HT1080 (cell line): ENCODE measurements around the gene IL37. TPM values are rescaled to one million over a fixed set of nuclear protein-coding genes. Genes with fewer than 3 reads are reported as not detected.
"Not testable (repeated sequence)": the region's sequence is repeated elsewhere in the genome, so short reads cannot be mapped to it uniquely, and the experiment has no call there.

Source experiments
- DNase-seq: peaks from one replicate; pipeline ENCODE4 v3.0.0-alpha.2; 2015; ENCODE audit warnings: low read depth
- total RNA-seq: library from RNA; depleted of rRNA; stranded (reverse); fragments of >200 nt; shearing (Covaris generic); gene quantifications from 2 replicates; pipeline ENCODE4 v1.2.3, GENCODE V29; 2014

The IL37 gene
- total RNA-seq, 1 experiment from 2014 or later = not detected

GRCh38 chr2:112887964-112888749 lies 22.8 kb upstream of the IL37 start:
- DNase-seq = no peak

GRCh38 chr2:112889976-112890375 lies 21.0 kb upstream of the IL37 start:
- DNase-seq = no peak

DNA sequence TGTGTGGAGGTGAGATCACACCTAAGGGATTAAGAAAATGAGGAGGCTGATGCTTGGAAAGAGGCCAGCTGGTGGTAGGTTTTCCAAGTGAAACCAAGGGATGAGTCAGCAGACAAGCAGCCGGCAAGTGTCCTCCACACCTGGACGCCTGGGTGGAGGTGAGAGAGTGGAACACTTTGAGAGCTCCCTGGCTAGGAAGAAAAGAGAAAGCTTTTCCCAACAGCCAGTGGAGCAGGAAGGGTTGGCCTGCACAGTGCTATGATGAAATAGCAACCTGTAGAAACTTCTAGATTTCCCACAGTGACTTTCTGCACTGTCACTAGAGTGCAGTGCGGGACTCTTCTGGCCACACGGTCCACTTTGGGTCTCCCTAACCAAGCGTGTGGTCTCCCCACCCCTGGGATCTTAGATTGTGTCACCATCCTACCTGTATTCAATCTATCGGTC lies 19.6 kb upstream of the IL37 start:
- peak; percentile 35 for DNase-seq

GRCh38 chr2:112893752-112894151 lies 17.2 kb upstream of the IL37 start:
- DNase-seq = no peak

- no peak for DNase-seq
Observed at GRCh38 chr2:112896909-112897623, 13.9 kb upstream of the IL37 start.

GRCh38 chr2:112897624-112897978 lies 13.4 kb upstream of the IL37 start:
- no peak for DNase-seq

GRCh38 chr2:112901431-112902065 lies 9.4 kb upstream of the IL37 start:
- DNase-seq = not testable (repeated sequence)

DNA sequence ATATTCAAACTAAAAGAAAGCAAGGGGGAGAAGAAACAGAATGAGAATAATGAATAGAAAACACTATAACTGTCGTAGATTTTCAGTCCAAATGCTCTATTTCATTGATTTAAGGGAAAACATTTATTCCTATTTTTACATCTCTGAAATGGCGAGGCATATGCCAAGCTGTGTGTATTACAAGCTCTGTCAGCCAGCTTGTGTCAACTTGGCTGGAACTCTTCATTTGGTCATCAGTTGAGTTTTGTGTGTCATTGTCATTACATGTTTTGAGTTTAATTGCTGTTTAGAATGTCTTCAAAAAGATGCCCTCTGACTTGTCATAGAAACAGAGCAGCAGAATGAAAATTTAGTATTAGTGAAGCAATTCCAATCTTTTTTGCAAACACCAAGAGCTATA lies 8.1 kb upstream of the IL37 start:
- DNase-seq = no peak

- no peak for DNase-seq
Observed at GRCh38 chr2:112904883-112905282, 6.1 kb upstream of the IL37 start.

- no peak for DNase-seq
Observed at GRCh38 chr2:112906276-112906675, 4.7 kb upstream of the IL37 start.

DNA sequence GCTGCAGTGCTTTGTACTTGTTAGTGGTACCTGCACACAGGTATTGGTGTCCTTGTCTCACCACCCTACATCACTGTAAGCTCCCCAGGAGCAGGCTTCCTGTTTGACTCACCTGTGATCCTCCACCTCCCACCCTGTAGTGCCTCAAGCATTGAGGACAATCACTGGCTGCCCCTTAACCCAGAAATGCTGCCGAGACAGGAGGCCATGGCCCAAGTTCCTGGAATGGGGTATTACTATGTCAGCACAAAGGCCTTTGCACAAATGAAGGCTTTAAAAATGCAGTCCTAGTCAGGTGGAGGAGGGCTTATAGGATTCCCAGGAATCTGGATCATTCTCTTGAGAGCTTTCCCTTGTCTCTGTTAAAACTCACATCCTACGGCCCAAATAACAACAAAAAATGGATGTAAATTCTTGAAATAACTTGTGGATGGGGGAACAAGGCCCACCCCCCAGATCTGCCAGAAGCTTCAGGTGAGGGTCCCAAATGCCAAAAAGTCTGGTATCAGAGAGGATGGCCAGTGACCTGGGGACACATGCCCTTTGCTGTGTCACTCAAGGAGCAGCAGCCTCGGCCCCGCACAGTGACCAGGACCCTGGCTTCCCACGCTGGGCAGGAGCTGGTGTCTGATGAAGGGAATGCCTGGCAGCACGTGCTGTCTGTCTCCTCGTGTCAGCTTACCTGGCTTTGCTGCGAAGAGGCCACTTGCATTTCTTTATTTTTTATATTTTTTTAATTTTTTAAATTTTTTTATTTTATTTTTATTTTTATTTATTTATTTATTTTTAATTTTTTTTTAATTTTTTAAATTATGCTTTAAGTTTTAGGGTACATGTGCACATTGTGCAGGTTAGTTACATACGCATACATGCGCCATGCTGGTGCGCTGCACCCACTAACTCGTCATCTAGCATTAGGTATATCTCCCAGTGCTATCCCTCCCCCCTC lies 3.7 kb upstream of the IL37 start:
- no peak for DNase-seq

GRCh38 chr2:112908559-112908958 lies 2.4 kb upstream of the IL37 start:
- not testable (repeated sequence) for DNase-seq

DNA sequence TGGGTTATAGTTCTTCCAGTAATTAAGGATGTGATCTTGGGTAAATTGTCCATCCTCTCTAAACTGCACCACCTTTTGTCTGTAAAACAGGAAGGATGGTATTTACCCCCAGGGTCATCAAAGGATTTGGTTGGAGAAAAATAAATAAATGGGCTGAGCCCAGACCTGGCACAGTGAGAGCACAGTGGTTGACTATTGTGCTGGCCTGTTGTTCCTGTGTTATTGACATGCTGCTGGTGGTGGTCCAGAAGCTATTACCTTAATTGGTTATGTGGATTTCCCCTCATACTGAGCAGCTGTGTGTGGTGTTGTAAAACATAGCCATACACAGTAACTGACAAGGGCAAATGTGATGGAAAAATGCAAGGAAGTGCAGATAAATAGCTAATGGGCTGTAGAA lies 746 bp upstream of the IL37 start:
- no peak for DNase-seq

GRCh38 chr2:112912403-112912802 lies 1.4 kb downstream of the IL37 start:
- DNase-seq = no peak

- DNase-seq = no peak
Observed at GRCh38 chr2:112915300-112916144, 4.6 kb downstream of the IL37 start.

GRCh38 chr2:112916145-112916571 lies 5.2 kb downstream of the IL37 start:
- no peak for DNase-seq

DNA sequence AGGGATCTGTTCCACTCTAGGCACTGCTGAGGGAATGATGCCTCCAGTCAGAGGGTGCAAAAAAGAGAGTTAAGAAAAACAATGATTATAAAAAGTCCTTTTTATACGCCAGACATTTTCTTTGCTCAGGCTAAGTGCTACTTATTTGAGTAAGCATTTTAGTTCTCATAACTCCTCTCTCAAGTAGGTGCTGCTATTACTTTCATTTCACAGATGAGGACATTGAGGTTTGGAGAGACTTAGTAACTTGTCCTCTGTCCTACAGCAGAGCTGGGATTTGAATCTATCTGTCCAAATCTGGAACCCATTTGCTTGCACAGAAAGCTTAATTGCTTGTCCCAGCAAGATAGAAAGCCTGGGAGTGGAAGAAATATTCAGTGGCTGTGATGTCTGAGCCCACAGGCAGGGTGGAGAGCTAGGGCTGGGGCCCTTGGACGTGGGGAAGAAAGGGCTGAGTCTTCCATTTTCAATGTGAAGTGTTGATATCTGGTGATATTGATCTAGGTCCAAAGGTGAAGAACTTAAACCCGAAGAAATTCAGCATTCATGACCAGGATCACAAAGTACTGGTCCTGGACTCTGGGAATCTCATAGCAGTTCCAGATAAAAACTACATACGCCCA lies 5.8 kb downstream of the IL37 start:
- no peak for DNase-seq

DNA sequence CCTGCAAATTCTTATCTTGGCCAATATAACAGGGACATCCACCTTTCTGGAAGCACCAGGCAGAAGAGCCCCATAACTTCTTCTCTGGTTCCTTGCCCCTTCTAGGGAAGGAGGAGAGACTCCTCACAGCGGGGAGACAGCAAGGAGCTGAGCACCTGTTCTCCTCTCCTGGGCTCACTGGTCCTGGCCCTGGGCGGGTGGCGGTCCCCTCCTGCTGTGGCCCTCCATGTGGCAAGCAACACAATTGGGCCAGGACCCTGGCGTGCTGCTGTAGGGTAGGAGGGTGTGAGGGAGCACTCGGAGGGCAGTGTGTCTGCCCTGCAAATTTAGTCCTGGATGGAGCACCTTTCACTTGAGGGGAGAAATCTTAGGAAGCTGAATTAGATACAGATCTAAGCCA lies 6.9 kb downstream of the IL37 start:
- no peak for DNase-seq

- no peak for DNase-seq
Observed at GRCh38 chr2:112918256-112918655, 7.3 kb downstream of the IL37 start.

DNA sequence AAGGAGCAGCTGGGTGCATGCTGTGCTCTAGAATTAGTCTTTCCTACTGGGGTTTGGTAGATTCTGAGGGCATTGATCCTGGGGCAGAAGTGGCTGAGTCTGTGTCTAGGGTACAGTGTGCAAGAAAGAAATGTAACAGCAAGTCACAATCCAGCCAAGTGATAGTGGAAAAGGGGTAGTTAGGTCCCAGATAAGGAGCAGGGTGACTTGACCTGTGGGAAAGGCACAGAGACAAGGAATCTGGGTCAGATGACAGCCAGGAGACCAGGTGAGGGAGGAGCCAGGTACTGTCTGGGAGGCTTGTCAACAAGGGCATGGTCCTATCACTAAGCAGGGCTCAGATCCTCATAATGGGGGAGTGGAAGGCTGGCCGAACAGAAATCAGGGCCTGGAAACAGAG lies 8.1 kb downstream of the IL37 start:
- DNase-seq = no peak
